SK-N-MC (cell line): Measurements from ENCODE around the gene TTC38.

Source experiments
- EZH2 ChIP-seq: fragments of 200-600 bp; sonication (generic); IDR thresholded peaks from one replicate; pipeline ENCODE4 v1.6.1; 2017; ENCODE audit warnings: antibody characterized with exemption
- FOXP2 ChIP-seq: optimal IDR thresholded peaks from 2 replicates; pipeline ENCODE3; 2011; ENCODE audit warnings: mild to moderate bottlenecking, moderate library complexity; ENCODE audit not compliant: insufficient read depth; ENCODE audit errors: extremely low read length, control extremely low read depth
- POLR2AphosphoS5 ChIP-seq: IDR thresholded peaks from 2 replicates; pipeline ENCODE4 v1.6.1; 2012; ENCODE audit warnings: mild to moderate bottlenecking, low read depth, low read length, borderline replicate concordance

DNA sequence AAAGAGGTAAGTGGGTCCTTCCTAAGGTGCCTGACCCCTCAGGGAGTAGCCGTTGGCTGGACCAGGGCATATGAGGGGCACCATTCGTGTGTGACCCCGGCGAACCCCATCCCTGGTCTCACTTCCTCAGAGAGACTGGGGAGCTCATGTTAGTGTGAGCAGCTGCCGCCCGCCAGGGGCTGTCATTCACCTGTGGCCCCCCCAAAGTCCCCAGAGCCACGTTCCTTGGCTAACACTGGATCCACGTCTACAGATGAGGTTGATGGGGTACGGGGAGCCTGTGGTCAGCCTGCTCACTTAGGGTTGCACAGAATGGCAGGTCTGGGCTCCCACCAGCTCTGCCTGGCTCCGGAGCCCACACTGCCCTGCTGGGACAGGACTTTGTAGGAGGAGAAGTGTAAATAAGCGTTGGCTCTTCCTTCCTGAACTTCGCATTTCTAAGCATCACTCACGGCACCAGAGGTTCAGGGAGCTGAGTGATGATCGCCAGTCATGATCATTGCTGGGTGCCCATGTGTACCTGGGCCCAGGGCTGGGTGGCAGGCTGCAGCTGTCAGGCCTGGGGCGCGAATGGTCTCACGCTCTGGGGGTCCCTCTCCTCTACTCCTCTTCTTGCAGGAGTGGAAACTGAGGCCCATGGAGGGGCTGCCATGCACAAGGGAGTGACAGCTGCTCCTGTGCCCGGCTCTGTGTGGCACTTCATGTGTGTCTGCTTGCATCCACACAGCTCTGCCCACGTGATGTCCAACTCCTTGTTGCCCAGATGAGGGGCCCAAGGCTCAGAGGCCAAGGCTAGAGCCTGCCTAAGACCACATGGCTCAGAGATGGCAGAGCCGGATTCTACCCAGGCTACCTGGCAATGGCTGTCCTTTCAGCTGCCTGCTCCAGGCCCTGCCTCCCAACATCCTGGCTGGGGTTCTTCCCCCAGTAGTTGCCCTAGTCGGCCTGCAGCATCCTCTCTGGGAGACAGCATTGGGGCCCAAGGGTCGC is 11.1 kb downstream of the TTC38 start:
- TF ChIP-seq EZH2 (no peak), POLR2AphosphoS5 (no peak), FOXP2 (no peak)
